LNCaP clone FGC (cell line): ENCODE measurements around the gene DHX29.
A peak's percentile ranks its signal among the peaks of the same experiment; 100 is the strongest.

Source experiments
- DNase-seq: peaks from one replicate; pipeline ENCODE4 v3.0.0-alpha.2; 2011; ENCODE audit warnings: low read depth
- H3K4me3 ChIP-seq: 2 replicates; pipeline ENCODE4 v1.5.1; 2011; ENCODE audit warnings: mild to moderate bottlenecking, low read depth, low read length, control low read depth
- CTCF ChIP-seq: IDR thresholded peaks from 2 replicates; pipeline ENCODE4 v1.5.1; 2012; ENCODE audit warnings: mild to moderate bottlenecking; ENCODE audit not compliant: control insufficient read depth, insufficient read depth; ENCODE audit errors: extremely low read depth

Gene DHX29

GRCh38 chr5:55227664-55228430 is 79.6 kb downstream of the DHX29 start:
- peak overlapping the region; percentile 47 for H3K4me3 ChIP-seq
- TF ChIP-seq CTCF: no peak
- no peak for DNase-seq

- DNase-seq: no peak
- TF ChIP-seq CTCF: peak; percentile 44
- H3K4me3 ChIP-seq: peak within 1 kb of the TSS; percentile 47
These were observed 80.4 kb downstream of the DHX29 start, which contains the start of gene MCIDAS for GRCh38 chr5:55226934-55227663. TSS of gene MCIDAS (minus strand) at chr5:55227315. CDS start at chr5:55227138, 177 bp downstream.

GRCh38 chr5:55226027-55226933 is 81.2 kb downstream of the DHX29 start:
- DNase-seq: no peak
- peak overlapping the region; percentile 47 for H3K4me3 ChIP-seq
- peak; percentile 52 for TF ChIP-seq CTCF

- H3K4me3 ChIP-seq: no peak overlapping the region
- no peak for TF ChIP-seq CTCF
- no peak for DNase-seq
These were observed 82.1 kb downstream of the DHX29 start for GRCh38 chr5:55225346-55225745.

GRCh38 chr5:55223812-55224240 is 83.7 kb downstream of the DHX29 start:
- H3K4me3 ChIP-seq: no peak overlapping the region
- no peak for TF ChIP-seq CTCF
- DNase-seq: no peak

- no peak for TF ChIP-seq CTCF
- H3K4me3 ChIP-seq: no peak overlapping the region
- DNase-seq: no peak
These were observed 84.3 kb downstream of the DHX29 start for GRCh38 chr5:55222985-55223811.
